Left ventricle myocardium inferior (tissue), 1 donor: ENCODE data around the gene ORMDL3. TPM values are rescaled to one million over a fixed set of nuclear protein-coding genes. Genes with fewer than 3 reads are reported as not detected.

ENCODE experiments used
- DNase-seq: peaks from one replicate; pipeline ENCODE4 v3.0.0-alpha.2; 2020
- H3K27ac ChIP-seq: fragments of 200-600 bp; replicated peaks from 2 replicates; pipeline ENCODE4 v1.8.0; 2021
- H3K27me3 ChIP-seq: fragments of 200-600 bp; 2 replicates; pipeline ENCODE4 v1.8.0; 2021; ENCODE audit warnings: low read depth
- H3K36me3 ChIP-seq: fragments of 200-600 bp; 2 replicates; pipeline ENCODE4 v1.8.0; 2021
- H3K4me1 ChIP-seq: fragments of 200-600 bp; 2 replicates; pipeline ENCODE4 v1.8.0; 2021
- H3K4me3 ChIP-seq: fragments of 200-600 bp; 2 replicates; pipeline ENCODE4 v1.8.0; 2021; ENCODE audit warnings: mild to moderate bottlenecking, moderate library complexity
- H3K9me3 ChIP-seq: fragments of 200-600 bp; replicated peaks from 2 replicates; pipeline ENCODE4 v1.8.0; 2021
- intact Hi-C: fragments of 100-400 bp; cut with micrococcal nuclease; formaldehyde crosslinking; loops from one replicate; pipeline ENCODE4 v1.11.0; 2022
- total RNA-seq: library from RNA; stranded (reverse); fragmentation: NEBNext Ultra II Directional; extraction: Animal tissue kit (Norgen Biotek cat#: 25700); gene quantifications from one replicate; pipeline ENCODE4 v1.2.1, GENCODE V29; 2021
- TF ChIP-seq, protein P1 (sequence below): fragments of 200-600 bp; IDR thresholded peaks from 2 replicates; pipeline ENCODE4 v1.8.0; 2021; ENCODE audit warnings: antibody characterized with exemption, mild to moderate bottlenecking, borderline replicate concordance
- donor health status: DM: no; HTN: yes; CAD: no; lungs with severe emphysema.

ORMDL3 gene
- total RNA-seq, 1 donor from 2014 or later: 44.7 TPM

DNA sequence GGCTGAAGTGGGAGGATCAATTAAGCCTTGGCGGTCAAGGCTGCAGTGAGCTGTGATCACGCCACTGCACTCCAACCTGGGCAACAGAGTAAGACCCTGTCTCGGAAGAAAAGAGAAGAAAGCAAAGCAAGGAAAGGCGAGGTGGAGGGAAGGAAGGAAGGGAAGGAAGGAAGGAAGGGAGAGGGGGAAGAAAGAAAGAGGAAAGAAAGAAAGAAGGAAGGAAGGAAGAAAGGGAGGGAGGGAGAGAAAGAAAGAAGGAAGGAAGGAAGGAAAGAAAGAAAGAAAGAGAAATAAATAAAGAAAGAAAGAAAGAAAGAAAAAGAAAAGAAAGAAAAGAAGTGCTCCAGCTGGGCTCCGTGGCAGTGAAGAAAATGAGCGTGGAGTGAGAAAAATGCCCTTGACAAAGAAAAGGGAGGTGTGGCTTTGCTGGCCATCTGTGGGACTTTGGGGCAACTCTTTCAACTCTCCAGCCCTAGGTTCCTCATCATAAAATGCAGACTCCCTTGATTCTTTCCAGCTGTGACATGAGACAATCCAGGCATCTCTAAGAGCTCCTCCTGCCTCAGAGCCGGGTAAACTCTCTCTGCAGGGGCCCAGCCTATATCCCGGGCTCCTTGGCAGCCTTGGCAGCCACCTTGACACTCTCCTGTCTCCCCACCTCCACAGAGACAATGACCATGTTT lies 37.8 kb upstream of the ORMDL3 start:
- Histone ChIP-seq H3K27me3 (peaks cover 57% of the 10 kb centered on the region), H3K9me3 (no peaks in the 10 kb centered on the region), H3K4me1 (no peaks in the 10 kb centered on the region), H3K27ac (no peak overlapping the region), H3K36me3 (no peaks in the 10 kb centered on the region), H3K4me3 (no peak overlapping the region)
- TF ChIP-seq, protein P1, sequence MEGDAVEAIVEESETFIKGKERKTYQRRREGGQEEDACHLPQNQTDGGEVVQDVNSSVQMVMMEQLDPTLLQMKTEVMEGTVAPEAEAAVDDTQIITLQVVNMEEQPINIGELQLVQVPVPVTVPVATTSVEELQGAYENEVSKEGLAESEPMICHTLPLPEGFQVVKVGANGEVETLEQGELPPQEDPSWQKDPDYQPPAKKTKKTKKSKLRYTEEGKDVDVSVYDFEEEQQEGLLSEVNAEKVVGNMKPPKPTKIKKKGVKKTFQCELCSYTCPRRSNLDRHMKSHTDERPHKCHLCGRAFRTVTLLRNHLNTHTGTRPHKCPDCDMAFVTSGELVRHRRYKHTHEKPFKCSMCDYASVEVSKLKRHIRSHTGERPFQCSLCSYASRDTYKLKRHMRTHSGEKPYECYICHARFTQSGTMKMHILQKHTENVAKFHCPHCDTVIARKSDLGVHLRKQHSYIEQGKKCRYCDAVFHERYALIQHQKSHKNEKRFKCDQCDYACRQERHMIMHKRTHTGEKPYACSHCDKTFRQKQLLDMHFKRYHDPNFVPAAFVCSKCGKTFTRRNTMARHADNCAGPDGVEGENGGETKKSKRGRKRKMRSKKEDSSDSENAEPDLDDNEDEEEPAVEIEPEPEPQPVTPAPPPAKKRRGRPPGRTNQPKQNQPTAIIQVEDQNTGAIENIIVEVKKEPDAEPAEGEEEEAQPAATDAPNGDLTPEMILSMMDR: no peak
- no peak for DNase-seq
- intact Hi-C loops: no loop called here

- peaks cover 3% of the 10 kb centered on the region for H3K4me1 ChIP-seq
- H3K27ac ChIP-seq: no peak overlapping the region
- no peak overlapping the region for H3K4me3 ChIP-seq
- intact Hi-C loops: no loop called here
- DNase-seq: no peak
- no peaks in the 10 kb centered on the region for H3K36me3 ChIP-seq
- H3K27me3 ChIP-seq: peaks cover 46% of the 10 kb centered on the region
- TF ChIP-seq, protein P1: no peak
- no peaks in the 10 kb centered on the region for H3K9me3 ChIP-seq
Measured at GRCh38 chr17:39963829-39964228, 36.4 kb upstream of the ORMDL3 start.

DNA sequence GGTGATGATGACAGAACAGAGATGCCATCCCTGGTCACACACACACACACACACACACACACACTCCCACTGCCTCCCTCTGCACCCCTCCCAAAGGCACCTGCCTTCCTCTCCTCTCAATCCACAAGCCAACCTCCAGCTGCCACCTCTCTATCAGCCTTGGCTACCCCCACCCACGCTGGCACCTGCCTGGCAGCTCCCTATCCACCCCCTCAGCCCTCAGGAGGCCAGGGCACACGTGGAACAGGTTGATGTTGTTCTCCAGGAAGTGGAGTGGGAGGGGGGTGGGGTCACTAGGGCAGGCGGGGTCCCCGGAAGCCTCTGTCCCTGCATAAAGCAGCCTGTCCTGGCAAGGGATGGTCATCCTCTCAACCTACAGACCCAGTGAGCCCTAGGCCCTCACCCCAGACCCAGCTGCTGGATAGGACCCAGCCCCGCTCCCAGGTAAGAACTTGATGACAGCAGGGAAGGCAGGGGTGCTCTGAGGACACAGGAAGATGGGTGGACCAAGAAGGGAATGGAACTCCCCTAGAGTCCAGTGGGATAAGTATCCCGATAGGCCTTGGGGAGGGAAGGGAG lies 35.3 kb upstream of the ORMDL3 start, which contains the start of gene GSDMA:
Gene GSDMA (plus strand): TSS at position 363 of the 579 bp plus-strand sequence. CDS start 2,684 bp downstream, outside the sequence.
- DNase-seq: no peak

DNA sequence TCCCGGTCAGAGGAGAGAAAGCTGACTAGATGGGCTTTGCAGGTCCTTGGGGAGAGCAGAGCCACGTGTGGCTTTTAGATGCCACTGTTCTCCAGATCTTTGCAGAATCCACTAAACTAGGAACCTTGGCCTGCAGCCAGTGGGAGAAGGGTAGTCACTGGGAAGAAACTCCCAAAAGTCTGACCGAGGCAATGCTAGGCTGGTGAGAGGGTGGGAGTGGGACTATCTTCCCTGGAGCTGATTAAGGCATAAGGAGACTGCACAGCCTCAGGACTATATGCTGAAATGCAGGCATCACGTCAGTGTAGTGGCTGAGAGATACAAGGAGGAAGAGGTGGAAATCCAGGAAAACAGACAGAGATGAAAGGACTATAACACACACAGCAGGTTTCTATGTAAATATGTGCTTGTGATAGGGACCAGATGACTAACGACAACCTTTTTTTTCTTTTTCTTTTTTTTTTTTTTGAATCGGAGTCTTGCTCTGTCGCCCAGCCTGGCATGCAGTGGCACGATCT lies 33.2 kb upstream of the ORMDL3 start:
- DNase-seq: no peak
- no peak overlapping the region for H3K27ac ChIP-seq
- H3K36me3 ChIP-seq: no peaks in the 10 kb centered on the region
- intact Hi-C loops: no loop called here
- H3K27me3 ChIP-seq: peaks cover 40% of the 10 kb centered on the region
- TF ChIP-seq, protein P1: no peak
- peaks cover 3% of the 10 kb centered on the region for H3K4me1 ChIP-seq
- H3K4me3 ChIP-seq: no peak overlapping the region
- no peaks in the 10 kb centered on the region for H3K9me3 ChIP-seq

More for the DNA sequence above, 35.3 kb upstream of the ORMDL3 start, which contains the start of gene GSDMA:
- Histone ChIP-seq H3K36me3 (no peaks in the 10 kb centered on the region), H3K27ac (no peak within 1 kb of the TSS), H3K27me3 (peaks cover 40% of the 10 kb centered on the region), H3K4me3 (no peak within 1 kb of the TSS), H3K4me1 (peaks cover 3% of the 10 kb centered on the region), H3K9me3 (no peaks in the 10 kb centered on the region)
- TF ChIP-seq, protein P1: no peak
- intact Hi-C loops: no loop called here

GRCh38 chr17:39955726-39956225 lies 28.4 kb upstream of the ORMDL3 start:
- no peak overlapping the region for H3K4me3 ChIP-seq
- TF ChIP-seq, protein P1: no peak
- H3K9me3 ChIP-seq: no peaks in the 10 kb centered on the region
- H3K27me3 ChIP-seq: no peaks in the 10 kb centered on the region
- no peak overlapping the region for H3K27ac ChIP-seq
- H3K36me3 ChIP-seq: no peaks in the 10 kb centered on the region
- DNase-seq: no peak
- intact Hi-C loops: no loop called here
- H3K4me1 ChIP-seq: peaks cover 24% of the 10 kb centered on the region
